Psoas muscle (tissue), 8 donors: ENCODE data around the gene ULK3. TPM values are rescaled to one million over a fixed set of nuclear protein-coding genes. Genes with fewer than 3 reads are reported as not detected.

ENCODE experiments used
- ATAC-seq, 4 donors: fragments of 200-7000 bp; cut with Tn5 transposase; one replicate each; pipeline ENCODE4 v1.9.1; 2020; ENCODE audit warnings: moderate library complexity in 3 of 4, mild to moderate bottlenecking in 2 of 4
- DNase-seq, 2 donors: peaks; one replicate each; pipeline ENCODE4 v3.0.0-alpha.2; 2020
- H3K27ac ChIP-seq: fragments of 200-600 bp; one replicate; pipeline ENCODE4 v1.8.0; 2022
- H3K27me3 ChIP-seq, 3 donors: fragments of 200-600 bp in 1 of 3; one replicate each; pipeline versions ENCODE4 v1.6.1 to v1.8.0; 2013 to 2022; ENCODE audit warnings: low read length in 2 of 3, mild to moderate bottlenecking in 2 of 3, moderate library complexity in 1 of 3; ENCODE audit not compliant: insufficient read depth in 3 of 3
- H3K36me3 ChIP-seq, 2 donors: fragments of 200-600 bp in 1 of 2; one replicate each; pipeline versions ENCODE4 v1.6.1 to v1.8.0; 2013 to 2022; ENCODE audit warnings: low read depth in 1 of 2, mild to moderate bottlenecking in 1 of 2, moderate library complexity in 1 of 2; ENCODE audit not compliant: insufficient read depth in 1 of 2
- H3K4me1 ChIP-seq: fragments of 200-600 bp; one replicate; pipeline ENCODE4 v1.8.0; 2022
- H3K4me3 ChIP-seq: fragments of 200-600 bp; one replicate; pipeline ENCODE4 v1.8.0; 2022; ENCODE audit warnings: mild to moderate bottlenecking
- H3K9me3 ChIP-seq: fragments of 200-600 bp; one replicate; pipeline ENCODE4 v1.8.0; 2022
- CTCF ChIP-seq: fragments of 200-600 bp; IDR thresholded peaks from one replicate; pipeline ENCODE4 v1.8.0; 2022; ENCODE audit warnings: antibody characterized with exemption
- WGBS, 3 donors: extraction: QIAGEN DNeasy Blood & Tissue Kit; methylation state at CpG; one replicate each; pipeline versions ENCODE4 v1.1.6 to v1.1.7; 2013; 5-methylcytosine and 5-hydroxymethylcytosine counted together
- intact Hi-C, 2 donors: fragments of 100-400 bp; cut with DNase I; formaldehyde crosslinking; loops; one replicate each; pipeline versions ENCODE4 v1.11.0 to v1.14.2; 2022
- polyA plus RNA-seq, 3 donors: library from polyadenylated mRNA; stranded (reverse); fragments of 200-250 nt; gene quantifications; one replicate each; pipeline ENCODE4 v1.2.3, GENCODE V29; 2013
- total RNA-seq, 4 donors: library from RNA; stranded (reverse); fragmentation: NEBNext Ultra II Directional in 2 of 4; extraction: Animal tissue kit (Norgen Biotek cat#: 25700) in 2 of 4; gene quantifications; one replicate each; pipeline versions ENCODE4 v1.2.1 to v1.2.4, GENCODE V29; 2021 to 2023
- donor health status: healthy with polysubstance abuse.
- donor health status: DM: no; HTN: no; CAD: no; lungs with moderate emphysema.
- donor health status: Bipolar disorder and iron deficiency.
- donor health status: healthy.
- donor health status: DM: yes; HTN: yes; CAD: no.
- donor health status: DM: no; HTN: no; CAD: no.
- donor health status: DM: no; HTN: no; CAD: no.
- donor health status: DM: yes; HTN: yes; CAD: no.

Gene ULK3
- total and polyA plus RNA-seq, 7 donors = 17.7 to 43.5 (median 33.2) TPM

GRCh38 chr15:74829991-74830390 is 13.0 kb downstream of the ULK3 start:
- TF ChIP-seq CTCF = no peak
- 26 to 57% (median 39%) methylated on average over 4 to 6 of the region's 6 CpGs for WGBS, 3 donors
- no peak for DNase-seq

GRCh38 chr15:74829486-74829885 is 13.5 kb downstream of the ULK3 start:
- WGBS, 3 donors = 66 to 75% (median 71%) methylated on average over 3 of the region's 3 CpGs
- Histone ChIP-seq H3K4me1 (peaks cover 17% of the 10 kb centered on the region), H3K4me3 (no peak overlapping the region), H3K27ac (no peak overlapping the region), H3K36me3 (no peaks in the 10 kb centered on the region), H3K9me3 (no peaks in the 10 kb centered on the region), H3K27me3 (peaks cover 0 to 10% (median 1%) of the 10 kb centered on the region in 3 donors)
- ATAC-seq (no peak), DNase-seq (no peak)
- intact Hi-C loops = no loop called here
- no peak for TF ChIP-seq CTCF

More at GRCh38 chr15:74829991-74830390, 13.0 kb downstream of the ULK3 start:
- peaks cover 17% of the 10 kb centered on the region for H3K4me1 ChIP-seq
- ATAC-seq = no peak
- no peak overlapping the region for H3K4me3 ChIP-seq
- intact Hi-C loops = no loop called here
- peaks cover 0 to 10% (median 1%) of the 10 kb centered on the region in 3 donors for H3K27me3 ChIP-seq
- no peaks in the 10 kb centered on the region for H3K9me3 ChIP-seq
- H3K36me3 ChIP-seq = no peaks in the 10 kb centered on the region
- H3K27ac ChIP-seq = no peak overlapping the region

- peaks cover 0 to 10% (median 1%) of the 10 kb centered on the region in 3 donors for H3K27me3 ChIP-seq
- DNase-seq = no peak
These were observed 14.1 kb downstream of the ULK3 start for GRCh38 chr15:74828835-74829234.

GRCh38 chr15:74827614-74828013 is 15.3 kb downstream of the ULK3 start:
- H3K27ac ChIP-seq = no peak overlapping the region
- whole genome bisulfite sequencing, 3 donors = 45 to 56% (median 51%) methylated on average over 5 of the region's 5 CpGs
- H3K27me3 ChIP-seq = peaks cover 0 to 10% (median 1%) of the 10 kb centered on the region in 3 donors
- H3K4me1 ChIP-seq = peaks cover 17% of the 10 kb centered on the region
- intact Hi-C loops = no loop called here
- no peak for DNase-seq
- no peaks in the 10 kb centered on the region for H3K9me3 ChIP-seq
- no peak for ATAC-seq
- no peak overlapping the region for H3K4me3 ChIP-seq
- TF ChIP-seq CTCF = no peak
- H3K36me3 ChIP-seq = no peaks in the 10 kb centered on the region

More at GRCh38 chr15:74828835-74829234, 14.1 kb downstream of the ULK3 start:
- H3K4me3 ChIP-seq = no peak overlapping the region
- peaks cover 17% of the 10 kb centered on the region for H3K4me1 ChIP-seq
- WGBS, 3 donors = 58 to 70% (median 64%) methylated on average over 6 of the region's 6 CpGs
- intact Hi-C loops = no loop called here
- TF ChIP-seq CTCF = no peak
- no peak for ATAC-seq
- no peaks in the 10 kb centered on the region for H3K36me3 ChIP-seq
- H3K27ac ChIP-seq = no peak overlapping the region
- H3K9me3 ChIP-seq = no peaks in the 10 kb centered on the region

- Histone ChIP-seq H3K36me3 (no peaks in the 10 kb centered on the region), H3K27ac (no peak overlapping the region), H3K4me3 (no peak overlapping the region), H3K27me3 (peaks cover 0 to 10% (median 1%) of the 10 kb centered on the region in 3 donors), H3K9me3 (no peaks in the 10 kb centered on the region), H3K4me1 (peaks cover 13% of the 10 kb centered on the region)
- 9 to 15% (median 14%) methylated on average over 21 of the region's 21 CpGs for WGBS, 3 donors
- ATAC-seq (no peak), DNase-seq (no peak)
- TF ChIP-seq CTCF = no peak
- intact Hi-C loops = no loop called here
These were observed 16.0 kb downstream of the ULK3 start for GRCh38 chr15:74826921-74827320.
